Keratinocyte (primary cell): ENCODE results near the gene ANKRD23. TPM values are rescaled to one million over a fixed set of nuclear protein-coding genes. Genes with fewer than 3 reads are reported as not detected.

Experiments
- DNase-seq: peaks from one replicate; pipeline ENCODE4 v3.0.0-alpha.2; 2011; ENCODE audit warnings: low read depth, missing footprints, low spot score
- FAIRE-seq: peaks from 2 replicates; lab custom pipeline; 2011; peaks lifted over from hg19 to GRCh38; lab: Jason Lieb, UNC
- H2AFZ ChIP-seq: 2 replicates; pipeline ENCODE4 v1.6.0; 2012; ENCODE audit warnings: low read length, control low read depth, inconsistent platforms; ENCODE audit not compliant: control insufficient read depth
- H3K27ac ChIP-seq: 2 replicates; pipeline ENCODE4 v1.5.1; 2011; ENCODE audit warnings: low read length; ENCODE audit not compliant: control insufficient read depth, insufficient read depth
- H3K27me3 ChIP-seq: 3 replicates; pipeline ENCODE4 v1.6.0; 2011; ENCODE audit warnings: low read length; ENCODE audit not compliant: control insufficient read depth, insufficient read depth; ENCODE audit errors: extremely low read depth
- H3K36me3 ChIP-seq, 2 experiments: 2 replicates in 1 of 2; 3 replicates in 1 of 2; pipeline ENCODE4 v1.5.1; 2011; ENCODE audit warnings: low read length in 2 of 2, mild to moderate bottlenecking in 1 of 2; ENCODE audit not compliant: control insufficient read depth in 2 of 2, insufficient read depth in 2 of 2; ENCODE audit errors: extremely low read depth in 1 of 2
- H3K4me1 ChIP-seq: 3 replicates; pipeline ENCODE4 v1.5.1; 2011; ENCODE audit warnings: low read length; ENCODE audit not compliant: control insufficient read depth, insufficient read depth; ENCODE audit errors: extremely low read depth
- H3K4me2 ChIP-seq: 3 replicates; pipeline ENCODE4 v1.6.0; 2011; ENCODE audit warnings: low read depth, low read length; ENCODE audit not compliant: control insufficient read depth, insufficient read depth; ENCODE audit errors: extremely low read depth
- H3K4me3 ChIP-seq, 3 experiments: fragments of 200-600 bp in 1 of 3; sonication (generic) in 1 of 3; 2 replicates in 2 of 3; 3 replicates in 1 of 3; pipeline ENCODE4 v1.5.1; 2011 to 2016; ENCODE audit warnings: low read length in 3 of 3, mild to moderate bottlenecking in 3 of 3, control low read depth in 2 of 3, inconsistent platforms in 1 of 3, low read depth in 1 of 3, mixed read lengths in 1 of 3, mixed run types in 1 of 3, moderate library complexity in 1 of 3; ENCODE audit not compliant: control insufficient read depth in 2 of 3, insufficient read depth in 2 of 3; ENCODE audit errors: extremely low read depth in 1 of 3
- H3K79me2 ChIP-seq: 2 replicates; pipeline ENCODE4 v1.6.0; 2012; ENCODE audit warnings: low read length; ENCODE audit not compliant: control insufficient read depth, insufficient read depth
- H3K9ac ChIP-seq: 3 replicates; pipeline ENCODE4 v1.6.0; 2011; ENCODE audit warnings: low read length; ENCODE audit not compliant: control insufficient read depth, insufficient read depth; ENCODE audit errors: extremely low read depth
- H3K9me1 ChIP-seq: 3 replicates; pipeline ENCODE4 v1.6.0; 2011; ENCODE audit warnings: low read length; ENCODE audit not compliant: control insufficient read depth, insufficient read depth; ENCODE audit errors: extremely low read depth
- H3K9me3 ChIP-seq: 2 replicates; pipeline ENCODE4 v1.5.1; 2012; ENCODE audit warnings: low read depth, low read length; ENCODE audit not compliant: control insufficient read depth
- H4K20me1 ChIP-seq: 3 replicates; pipeline ENCODE4 v1.6.0; 2011; ENCODE audit warnings: low read length; ENCODE audit not compliant: control insufficient read depth, insufficient read depth; ENCODE audit errors: extremely low read depth
- CTCF ChIP-seq, 3 experiments: IDR thresholded peaks in 1 of 3; conservative IDR thresholded peaks in 1 of 3; optimal IDR thresholded peaks in 1 of 3; 2 replicates in 2 of 3; 3 replicates in 1 of 3; pipeline versions ENCODE3 to v1.5.1; 2011; ENCODE audit warnings: low read length in 3 of 3, mild to moderate bottlenecking in 3 of 3, moderate library complexity in 2 of 3, control low read depth in 1 of 3, inconsistent platforms in 1 of 3; ENCODE audit not compliant: insufficient read depth in 2 of 3; ENCODE audit errors: extremely low read depth in 1 of 3
- EZH2 ChIP-seq: IDR thresholded peaks from one replicate; pipeline ENCODE4 v1.6.1; 2012; ENCODE audit warnings: inconsistent platforms, mild to moderate bottlenecking, low read length, moderate library complexity
- dilution Hi-C: fragments of 300-500 bp; cut with MboI; formaldehyde crosslinking; loops from one replicate; pipeline ENCODE4 v1.7.0; 2020; ENCODE audit warnings: low sequenced_read_pairs; ENCODE audit not compliant: extremely low pct_ligation_motif_present
- polyA plus RNA-seq, 5 experiments: library from polyadenylated mRNA; depleted of rRNA in 3 of 5; stranded (reverse) in 3 of 5; stranded (forward) in 1 of 5; unstranded in 1 of 5; fragments of >200 nt; gene quantifications; 1 replicate in 1 of 5; 2 replicates in 3 of 5; 3 replicates in 1 of 5; pipeline versions ENCODE4 v1.2.1 to v1.2.3, GENCODE V29; 2011 to 2012; ENCODE audit warnings: missing spikeins in 2 of 5, low read depth in 1 of 5, low replicate concordance in 1 of 5

The ANKRD23 gene
- polyA plus RNA-seq, 1 donor (not counting 4 experiments of a cell fraction or from before 2014, with no cell fraction given) = 1.4 TPM

GRCh38 chr2:96859681-96860064 is 15.9 kb upstream of the ANKRD23 start:
- no peak for FAIRE-seq
- Histone ChIP-seq H3K9me1 (no peaks in the 10 kb centered on the region), H3K79me2 (peaks cover 8% of the 10 kb centered on the region), H3K27me3 (no peaks in the 10 kb centered on the region), H3K9ac (no peak overlapping the region), H3K4me3 (no peak overlapping the region), H4K20me1 (no peaks in the 10 kb centered on the region), H3K36me3 (peaks cover 16 to 29% of the 10 kb centered on the region in 2 experiments), H3K4me2 (no peak overlapping the region), H2AFZ (no peak overlapping the region), H3K4me1 (peaks cover 16% of the 10 kb centered on the region), H3K9me3 (no peaks in the 10 kb centered on the region), H3K27ac (no peak overlapping the region)
- no peak for DNase-seq
- TF ChIP-seq EZH2 (no peak), CTCF (optimal IDR thresholded peaks at IDR 0.05 in 1 of 3, IDR thresholded peaks at IDR 0.05 in 1 of 3, conservative IDR thresholded peaks at IDR 0.05 in 1 of 3; ENCODE audit: extremely low read depth in 1 of 3, insufficient read depth in 2 of 3, low read length in 3 of 3) (no peak)
- dilution Hi-C loops = no loop called here

GRCh38 chr2:96859099-96859649 is 15.4 kb upstream of the ANKRD23 start:
- peaks cover 17% of the 10 kb centered on the region for H3K4me1 ChIP-seq
- H3K79me2 ChIP-seq = peaks cover 8% of the 10 kb centered on the region
- peaks cover 11 to 24% of the 10 kb centered on the region in 2 experiments for H3K36me3 ChIP-seq
- no peak overlapping the region for H2AFZ ChIP-seq
- no peak overlapping the region for H3K4me2 ChIP-seq
- no peak overlapping the region for H3K4me3 ChIP-seq
- no peaks in the 10 kb centered on the region for H4K20me1 ChIP-seq
- TF ChIP-seq EZH2 (no peak), CTCF (optimal IDR thresholded peaks at IDR 0.05 in 1 of 3, IDR thresholded peaks at IDR 0.05 in 1 of 3, conservative IDR thresholded peaks at IDR 0.05 in 1 of 3; ENCODE audit: extremely low read depth in 1 of 3, insufficient read depth in 2 of 3, low read length in 3 of 3) (no peak)
- H3K27ac ChIP-seq = no peak overlapping the region
- no peaks in the 10 kb centered on the region for H3K27me3 ChIP-seq
- dilution Hi-C loops = no loop called here
- no peak overlapping the region for H3K9ac ChIP-seq
- no peak for FAIRE-seq
- no peaks in the 10 kb centered on the region for H3K9me3 ChIP-seq
- H3K9me1 ChIP-seq = no peaks in the 10 kb centered on the region
- DNase-seq = no peak
